ENCODE results near the gene ZBTB45. TPM values are rescaled to one million over a fixed set of nuclear protein-coding genes. Genes with fewer than 3 reads are reported as not detected.

ZBTB45 gene
- total and polyA plus RNA-seq, 9 of the 15 experiments (the other 6 are each of a cell fraction or from before 2014, with no cell fraction given): 0.08 to 16.1 (median 1.8) TPM

DNA sequence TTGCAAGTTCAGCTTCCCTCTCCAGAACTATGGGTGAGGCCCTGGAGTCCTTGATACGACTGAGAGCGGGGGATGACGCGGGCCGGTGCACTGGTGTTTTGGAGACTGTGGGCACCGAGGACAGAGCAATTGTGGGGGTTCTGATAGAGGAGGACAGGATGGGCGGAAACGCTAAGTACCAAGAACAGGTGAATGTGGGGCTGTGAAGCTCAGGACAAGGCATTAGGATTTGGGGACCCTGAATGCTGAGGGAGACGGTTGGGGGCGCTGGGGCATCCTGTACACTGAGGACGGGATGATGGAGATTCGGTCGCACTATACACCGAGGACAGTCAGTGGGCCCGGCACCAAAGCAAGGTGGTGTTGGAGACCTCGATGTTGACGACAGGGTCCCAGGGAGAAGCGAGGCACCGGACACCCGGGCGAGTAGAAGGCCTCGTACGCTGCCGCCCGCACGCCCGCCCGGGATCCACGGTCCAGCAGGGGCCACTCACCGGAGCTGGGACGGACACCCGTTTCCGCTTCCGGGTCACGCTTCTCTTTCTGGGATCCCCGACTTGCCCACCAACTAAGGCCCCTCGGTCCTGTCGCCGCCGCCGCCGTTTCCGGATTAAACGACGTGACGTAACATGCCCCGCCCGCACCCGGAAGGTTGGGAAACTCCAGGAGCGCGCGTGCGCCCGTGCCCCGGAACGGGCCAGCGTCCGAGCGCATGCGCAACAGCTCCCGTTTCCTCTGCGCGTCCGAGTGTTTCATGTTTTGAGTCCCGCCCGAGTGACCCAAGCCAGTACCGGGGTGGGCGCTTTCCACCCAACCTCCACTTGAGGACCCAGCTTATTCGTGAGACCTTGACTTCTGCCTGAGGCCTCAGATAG lies 35.1 kb upstream of the ZBTB45 start, which contains the start of gene CHMP2A (continued):
- TF ChIP-seq RERE (CRISPR knock-in tag; IDR thresholded peaks at IDR 0.05; ENCODE audit: borderline replicate concordance) (no peak), SETDB1 (IDR thresholded peaks at IDR 0.05; ENCODE audit: low read length) (no peak), MTA3 (IDR thresholded peaks at IDR 0.05; ENCODE audit: borderline replicate concordance) (peak; percentile 83; the same call in 1 of the 2 replicates), ZNF589 (CRISPR knock-in tag; IDR thresholded peaks at IDR 0.05; ENCODE audit: low read depth) (no peak), MBD1 (CRISPR knock-in tag; IDR thresholded peaks at IDR 0.05) (no peak), ZNF707 (CRISPR knock-in tag; conservative IDR thresholded peaks at IDR 0.05) (no peak), NFRKB (IDR thresholded peaks at IDR 0.05; ENCODE audit: low read depth) (no peak), ZNF766 (CRISPR knock-in tag; conservative IDR thresholded peaks at IDR 0.05) (no peak), SMARCB1 (IDR thresholded peaks at IDR 0.05; ENCODE audit: insufficient read length, low read depth) (no peak), RBM39 (optimal IDR thresholded peaks at IDR 0.05; ENCODE audit: low read depth, low read length) (peak; percentile 31), FOXJ2 (tag; IDR thresholded peaks at IDR 0.05) (no peak; the same call in 1 of the 2 replicates)
- TF ChIP-seq, protein P1, sequence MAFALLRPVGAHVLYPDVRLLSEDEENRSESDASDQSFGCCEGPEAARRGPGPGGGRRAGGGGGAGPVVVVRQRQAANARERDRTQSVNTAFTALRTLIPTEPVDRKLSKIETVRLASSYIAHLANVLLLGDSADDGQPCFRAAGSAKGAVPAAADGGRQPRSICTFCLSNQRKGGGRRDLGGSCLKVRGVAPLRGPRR (CRISPR knock-in tag; IDR thresholded peaks at IDR 0.05): no peak
- TF ChIP-seq, protein P2, sequence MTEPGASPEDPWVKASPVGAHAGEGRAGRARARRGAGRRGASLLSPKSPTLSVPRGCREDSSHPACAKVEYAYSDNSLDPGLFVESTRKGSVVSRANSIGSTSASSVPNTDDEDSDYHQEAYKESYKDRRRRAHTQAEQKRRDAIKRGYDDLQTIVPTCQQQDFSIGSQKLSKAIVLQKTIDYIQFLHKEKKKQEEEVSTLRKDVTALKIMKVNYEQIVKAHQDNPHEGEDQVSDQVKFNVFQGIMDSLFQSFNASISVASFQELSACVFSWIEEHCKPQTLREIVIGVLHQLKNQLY (CRISPR knock-in tag; conservative IDR thresholded peaks at IDR 0.05): peak in 1 of 2 experiments; percentile 50; a peak in 1 of 4 replicates
- TF ChIP-seq, protein P3, sequence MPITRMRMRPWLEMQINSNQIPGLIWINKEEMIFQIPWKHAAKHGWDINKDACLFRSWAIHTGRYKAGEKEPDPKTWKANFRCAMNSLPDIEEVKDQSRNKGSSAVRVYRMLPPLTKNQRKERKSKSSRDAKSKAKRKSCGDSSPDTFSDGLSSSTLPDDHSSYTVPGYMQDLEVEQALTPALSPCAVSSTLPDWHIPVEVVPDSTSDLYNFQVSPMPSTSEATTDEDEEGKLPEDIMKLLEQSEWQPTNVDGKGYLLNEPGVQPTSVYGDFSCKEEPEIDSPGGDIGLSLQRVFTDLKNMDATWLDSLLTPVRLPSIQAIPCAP (CRISPR knock-in tag; IDR thresholded peaks at IDR 0.05; ENCODE audit: borderline replicate concordance): 0 out of 2 replicates have a peak, but pooled peaks have one; percentile 65

All from K562 (cell line).